HEK293T (cell line): ENCODE measurements around the gene TEAD1.

Experiments used
- BHLHE40 ChIP-seq: fragments of 450-650 bp; IDR thresholded peaks from 2 replicates; pipeline ENCODE4 v1.6.1; 2016; ENCODE audit warnings: mild to moderate bottlenecking, moderate library complexity, borderline replicate concordance
- SP1 ChIP-seq: fragments of 450-650 bp; IDR thresholded peaks from 2 replicates; pipeline ENCODE4 v1.6.1; 2017
- ZNF384 ChIP-seq: fragments of 450-650 bp; IDR thresholded peaks from 2 replicates; pipeline ENCODE4 v1.6.1; 2016

GRCh38 chr11:12653729-12654128 is 20.5 kb upstream of the TEAD1 start:
- no peak for TF ChIP-seq BHLHE40
- no peak for TF ChIP-seq SP1
- TF ChIP-seq ZNF384: no peak
